ENCODE results near the gene JAKMIP2. TPM values are rescaled to one million over a fixed set of nuclear protein-coding genes. Genes with fewer than 3 reads are reported as not detected.
"Not testable (repeated sequence)": the region's sequence is repeated elsewhere in the genome, so short reads cannot be mapped to it uniquely, and the experiment has no call there.

JAKMIP2 gene
- total RNA-seq, 2 experiments from 2014 or later = 1.3 to 1.9 TPM

DNA sequence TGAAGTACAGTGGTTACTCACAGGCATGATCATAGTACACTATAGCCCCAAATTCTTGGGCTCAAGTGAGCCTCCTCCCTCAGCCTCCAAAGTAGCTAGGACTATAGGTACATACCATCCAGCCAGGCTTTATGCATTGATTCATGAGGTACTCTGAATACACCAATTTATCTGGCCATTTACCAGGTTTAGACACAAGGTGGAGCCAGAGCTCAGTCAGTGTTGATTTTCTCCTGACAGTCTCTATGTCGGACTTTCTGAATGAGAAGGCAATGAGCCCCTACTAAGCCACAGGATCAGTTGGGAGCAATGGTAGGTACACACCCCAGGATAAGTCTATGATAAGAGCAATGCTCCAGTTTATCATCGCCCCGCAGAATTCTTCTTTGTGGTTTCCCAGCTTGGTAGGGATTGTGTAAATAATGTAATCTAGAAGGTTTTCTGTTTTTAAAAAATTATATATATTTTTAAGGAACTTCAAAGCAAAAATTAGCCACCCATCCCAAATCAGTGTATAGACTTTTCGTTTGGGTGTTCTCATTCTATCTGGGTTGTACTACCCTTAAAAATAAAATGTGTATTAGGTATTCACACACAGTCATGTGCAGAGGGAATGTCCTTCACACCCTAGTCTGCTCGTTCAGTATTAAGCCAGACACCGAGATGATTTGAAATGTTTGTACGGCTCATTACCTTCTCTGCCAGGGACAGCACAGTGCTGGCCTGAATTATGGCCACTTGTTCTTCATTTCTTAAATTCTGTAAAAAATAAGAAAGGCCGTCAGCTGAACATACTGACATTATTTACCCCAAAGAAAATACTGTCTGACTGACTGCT lies 154.3 kb downstream of the JAKMIP2 start:
- POLR2A ChIA-PET = no interaction called here
- CTCF ChIA-PET = interaction anchor here (0.7 to 3.1 kb wide), 5 partner anchors 9 to 197 kb away, joined by 3 to 19 read pairs (median 3); no protein-coding TSS in a partner anchor

DNA sequence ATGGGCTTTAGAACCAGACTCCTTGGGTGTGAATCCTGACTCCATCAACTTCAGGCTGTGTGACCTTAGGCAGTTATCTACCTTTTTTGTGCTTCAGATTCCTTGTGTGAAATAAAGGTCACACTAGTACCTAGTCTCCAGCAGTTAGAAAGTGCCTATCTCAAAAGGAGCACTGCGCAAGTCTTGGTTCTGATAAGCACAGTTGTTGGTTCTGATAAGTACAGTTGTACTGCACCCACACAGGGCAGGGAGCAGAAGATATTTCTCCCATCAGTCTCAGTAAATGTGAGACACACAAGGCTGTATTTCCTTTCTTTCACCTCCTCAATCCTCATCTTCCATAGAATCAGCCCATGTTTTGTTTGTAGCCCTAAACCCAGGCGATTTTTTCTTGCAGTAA lies 156.1 kb downstream of the JAKMIP2 start:
- CTCF ChIA-PET = no interaction called here
- POLR2A ChIA-PET = no interaction called here

DNA sequence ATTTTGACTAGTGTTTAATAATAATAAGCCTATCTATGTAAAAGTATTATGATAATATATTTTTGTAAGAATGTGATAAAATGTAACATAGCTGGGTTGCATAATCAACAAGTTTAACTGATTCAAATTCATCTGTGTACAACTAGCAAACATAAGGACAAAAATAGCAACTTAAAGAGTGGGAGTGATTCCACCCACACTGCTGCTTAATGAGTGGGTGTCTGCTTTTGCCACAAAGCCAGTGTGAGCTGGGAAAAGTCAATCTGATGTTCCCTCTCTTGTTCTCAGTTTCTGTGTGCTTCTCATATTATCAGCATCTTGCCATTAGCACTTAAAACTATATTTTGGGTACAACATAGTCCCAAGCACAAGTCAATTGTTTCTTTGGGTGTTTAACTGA lies 161.5 kb downstream of the JAKMIP2 start:
- ChIA-PET POLR2A (no interaction called here), CTCF (interaction anchor here (1.0 kb wide), 1 partner anchor 202 kb away, joined by 4 read pairs; no protein-coding TSS in a partner anchor)

DNA sequence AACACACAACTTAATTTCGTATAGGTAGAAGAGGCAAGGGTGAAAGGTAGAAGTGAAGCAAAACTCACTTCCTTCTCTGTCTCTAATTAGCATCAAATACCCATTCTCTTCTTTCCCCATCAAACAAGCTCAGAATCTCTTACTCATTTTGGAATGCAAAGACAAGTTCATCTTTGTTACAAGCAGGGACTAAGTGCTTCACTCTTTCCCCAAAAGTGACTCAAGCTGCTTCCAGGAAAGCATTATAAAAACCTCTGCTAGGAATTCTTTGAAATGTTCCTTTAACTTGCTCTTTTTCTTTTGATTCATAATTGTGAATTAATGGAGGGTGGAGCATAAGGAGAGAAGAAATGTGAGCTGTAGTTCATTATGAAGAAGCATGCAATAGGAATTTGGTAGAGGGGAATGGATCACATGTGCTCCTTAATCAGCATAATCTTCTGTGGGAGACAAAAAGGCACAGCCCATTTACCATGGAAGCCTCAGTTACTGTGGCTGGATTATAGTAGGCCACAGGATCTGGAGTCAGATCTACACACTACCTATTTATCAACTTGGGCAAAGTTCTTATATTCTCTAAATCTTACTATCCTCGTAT lies 163.1 kb downstream of the JAKMIP2 start:
- POLR2A ChIA-PET = no interaction called here
- CTCF ChIA-PET = interaction anchor here (0.9 kb wide), 1 partner anchor 9 kb away, joined by 3 read pairs; no protein-coding TSS in a partner anchor

DNA sequence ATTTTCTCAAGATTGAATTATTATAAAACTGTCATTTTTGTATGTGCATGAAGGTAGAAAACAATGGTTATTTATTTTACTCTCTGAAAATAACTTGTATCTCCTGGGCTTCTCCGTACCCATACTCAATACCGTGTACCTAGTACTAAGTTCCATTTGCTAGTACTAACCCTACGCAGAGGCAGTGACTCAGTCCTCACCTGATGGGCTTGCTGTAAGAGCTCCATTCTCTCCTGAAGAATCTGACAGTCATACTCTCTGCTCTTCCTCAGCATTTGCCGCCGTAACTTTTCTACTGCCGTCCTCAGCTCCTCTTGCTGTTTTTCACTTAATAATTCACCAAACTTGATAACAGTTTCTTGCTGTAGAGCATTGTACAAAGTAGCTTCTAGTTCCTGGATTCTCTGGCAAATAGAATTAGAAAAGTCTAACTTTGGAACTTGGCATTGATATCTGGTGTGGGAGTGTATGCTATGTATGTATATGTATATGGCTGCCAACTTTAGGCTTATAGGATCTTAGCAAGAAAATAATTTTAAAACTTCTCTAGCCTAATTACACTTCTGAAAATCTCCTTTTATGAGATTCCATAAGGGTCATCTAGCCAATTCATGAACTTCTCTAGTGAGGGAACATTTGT lies 164.7 kb downstream of the JAKMIP2 start:
- CTCF ChIA-PET = no interaction called here
- POLR2A ChIA-PET = no interaction called here

DNA sequence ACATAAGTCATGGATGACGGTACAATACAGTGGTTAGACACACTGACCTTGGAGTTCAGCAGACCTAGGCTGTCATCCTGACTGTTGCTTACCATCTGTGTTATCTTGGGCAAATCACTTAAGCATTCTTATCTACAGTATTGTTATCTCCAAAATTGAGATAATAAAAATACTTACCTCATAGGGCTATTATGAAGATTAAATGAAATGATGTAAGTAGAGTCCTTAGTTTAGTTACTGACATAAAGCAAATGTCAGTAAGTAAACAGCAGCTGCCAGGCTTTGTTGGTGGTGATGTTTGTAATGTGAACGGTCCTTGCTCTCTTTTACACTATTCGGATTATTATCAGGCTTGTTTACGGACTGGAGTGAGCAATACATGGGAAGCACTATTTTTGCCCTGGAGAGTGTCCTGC lies 165.3 kb downstream of the JAKMIP2 start:
- ChIA-PET POLR2A (no interaction called here), CTCF (no interaction called here)

DNA sequence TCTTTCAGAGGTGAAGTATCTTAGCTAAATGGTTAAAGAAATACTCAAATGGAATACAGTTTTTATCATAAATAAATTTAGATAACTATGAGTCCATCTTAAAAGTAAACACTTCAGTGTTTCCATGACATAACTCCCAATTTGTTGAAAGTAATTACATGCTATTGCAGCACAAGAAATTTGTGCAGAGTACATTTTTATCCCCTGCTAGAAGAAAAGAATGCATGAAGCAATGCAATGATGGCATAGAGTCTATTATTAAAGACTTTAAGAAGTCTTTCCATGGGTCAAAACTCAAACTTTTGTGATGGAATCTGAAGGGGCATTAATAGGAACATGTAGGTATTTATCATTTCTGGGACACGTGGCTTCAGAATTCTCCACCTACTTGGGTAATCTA lies 166.1 kb downstream of the JAKMIP2 start:
- CTCF ChIA-PET = no interaction called here

DNA sequence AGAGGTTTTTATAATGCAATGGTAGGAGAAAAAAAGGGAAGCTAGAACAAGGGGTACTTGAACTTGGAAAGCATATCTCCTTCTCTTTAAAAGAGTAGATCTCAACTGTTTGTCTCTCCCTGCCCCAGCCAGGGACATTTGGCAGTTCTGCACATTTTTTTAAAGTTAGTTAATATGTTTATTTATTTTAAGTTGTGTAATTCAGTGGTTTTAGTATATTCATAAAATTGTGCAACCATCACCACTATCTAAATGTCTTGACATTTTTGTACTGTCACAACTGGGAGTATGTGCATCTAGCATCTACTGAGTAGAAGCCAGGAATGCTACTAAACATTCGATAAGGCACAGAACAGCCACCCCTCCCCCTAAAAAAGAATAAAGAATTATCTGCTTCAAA lies 169.2 kb downstream of the JAKMIP2 start:
- ChIA-PET POLR2A (no interaction called here), CTCF (no interaction called here)

More for the DNA sequence above, 166.1 kb downstream of the JAKMIP2 start:
- POLR2A ChIA-PET = no interaction called here

DNA sequence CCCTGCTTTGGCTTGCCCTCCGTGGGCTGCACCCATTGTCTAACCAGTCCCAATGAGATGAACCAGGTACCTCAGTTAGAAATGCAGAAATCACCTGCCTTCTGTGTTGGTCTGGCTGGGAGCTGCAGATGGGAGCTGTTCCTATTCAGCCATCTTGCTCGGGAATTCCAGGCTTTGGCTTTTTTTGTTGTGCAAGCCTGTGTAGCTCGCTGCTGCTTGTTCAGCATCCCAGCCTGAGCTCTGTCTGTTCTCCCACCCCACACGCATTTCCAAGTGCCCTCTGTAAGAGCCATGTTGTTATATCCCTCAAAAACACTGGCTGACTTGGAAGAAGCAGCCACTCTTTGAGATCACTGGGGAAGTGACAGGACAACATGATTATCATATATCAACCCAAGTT lies 171.0 kb downstream of the JAKMIP2 start:
- CTCF ChIA-PET = no interaction called here

DNA sequence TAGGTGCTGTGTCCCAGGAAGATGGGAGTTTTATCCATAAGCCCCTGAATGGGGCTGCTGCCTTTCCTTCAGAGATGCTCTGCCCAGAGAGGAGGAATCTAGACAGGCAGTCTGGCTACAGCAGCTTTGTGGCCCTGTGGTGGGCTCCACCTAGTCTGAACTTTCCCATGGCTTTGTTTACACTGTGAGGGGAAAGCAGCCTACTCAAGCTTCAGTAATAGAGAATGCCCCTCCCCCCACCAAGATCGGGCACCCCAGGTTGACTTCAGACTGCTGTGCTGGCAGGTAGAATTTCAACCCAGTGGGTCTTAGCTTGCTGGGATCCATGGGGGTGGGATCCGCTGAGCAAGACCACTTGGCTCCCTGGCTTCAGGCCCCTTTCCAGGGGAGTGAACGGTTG lies 171.7 kb downstream of the JAKMIP2 start:
- ChIA-PET POLR2A (no interaction called here), CTCF (no interaction called here)

More for the DNA sequence above, 171.0 kb downstream of the JAKMIP2 start:
- POLR2A ChIA-PET = no interaction called here

DNA sequence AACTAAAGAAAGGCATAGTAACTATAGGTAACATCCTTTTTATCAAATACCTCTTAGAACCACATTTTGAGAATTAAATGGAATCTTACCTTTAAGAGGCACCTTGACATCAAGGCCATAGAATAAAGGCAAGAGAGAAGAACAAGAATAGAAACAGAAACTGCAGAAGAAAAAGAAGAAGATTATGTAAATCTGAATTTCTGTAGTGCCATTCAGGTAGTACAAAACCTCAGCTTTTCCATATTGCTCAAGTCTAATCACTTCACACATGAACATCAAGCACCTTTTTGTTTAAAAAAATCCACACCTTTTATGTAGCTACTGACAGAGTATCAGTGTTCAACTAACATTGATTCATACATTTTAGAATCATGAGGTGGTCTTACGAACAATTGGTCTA lies 180.9 kb downstream of the JAKMIP2 start:
- CTCF ChIA-PET = no interaction called here

DNA sequence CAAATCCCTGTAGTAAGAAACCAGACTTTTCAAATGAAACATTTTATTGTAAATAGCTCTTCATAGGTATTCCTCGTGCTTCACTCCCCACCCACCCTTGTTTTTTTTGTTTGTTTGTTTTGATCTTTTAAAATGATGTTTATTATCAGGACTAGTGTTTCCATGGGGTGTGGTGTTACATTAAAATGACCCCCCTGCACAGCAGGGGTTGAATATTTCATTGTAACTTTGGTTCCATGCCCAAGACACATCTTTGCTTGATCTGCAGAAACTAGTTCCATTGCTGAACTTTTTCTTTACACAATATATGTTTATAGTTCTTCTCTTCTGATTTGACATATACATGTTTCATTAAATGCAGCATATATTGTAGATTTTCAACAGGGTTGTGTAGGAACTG lies 191.4 kb downstream of the JAKMIP2 start:
- CTCF ChIA-PET = no interaction called here
- POLR2A ChIA-PET = no interaction called here

More for the DNA sequence above, 180.9 kb downstream of the JAKMIP2 start:
- POLR2A ChIA-PET = no interaction called here

DNA sequence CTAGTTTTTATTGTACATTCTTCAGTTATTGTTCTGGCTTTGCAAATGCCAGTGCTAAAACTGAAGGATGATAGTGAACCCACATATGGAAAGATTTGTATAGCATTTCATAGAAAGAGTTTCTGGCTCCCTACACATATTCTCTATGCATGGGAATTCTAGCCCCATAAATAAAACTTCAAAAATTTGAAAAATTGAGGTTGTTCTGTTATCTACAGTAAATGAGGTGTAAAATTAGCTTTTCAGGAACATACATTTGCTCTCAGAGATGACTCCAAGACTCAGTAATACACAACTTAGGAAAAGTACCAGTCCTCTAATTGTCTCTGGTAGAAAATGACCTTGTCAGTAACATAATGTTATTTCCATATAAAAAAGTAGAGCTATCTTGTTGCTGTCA lies 192.4 kb downstream of the JAKMIP2 start:
- ChIA-PET CTCF (no interaction called here), POLR2A (no interaction called here)

DNA sequence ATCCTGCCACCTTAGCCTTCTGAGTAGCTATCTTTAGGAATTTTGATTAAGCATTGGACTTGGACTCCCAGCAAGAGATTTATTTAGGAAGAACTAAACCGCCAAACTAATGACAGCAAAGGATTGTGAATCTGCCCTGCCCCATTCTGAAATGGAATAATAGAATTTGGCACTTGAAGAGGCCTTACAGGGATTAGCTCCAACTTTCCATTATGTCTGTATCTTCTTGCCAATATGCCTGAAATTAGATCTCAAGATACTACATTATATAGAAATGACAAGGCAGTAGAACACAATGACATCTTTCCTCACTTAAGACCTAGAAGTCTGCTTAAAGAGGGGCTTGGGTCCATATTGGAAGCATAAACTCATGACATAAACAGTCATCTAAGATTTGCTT lies 195.7 kb downstream of the JAKMIP2 start:
- CTCF ChIA-PET = no interaction called here
- POLR2A ChIA-PET = no interaction called here

DNA sequence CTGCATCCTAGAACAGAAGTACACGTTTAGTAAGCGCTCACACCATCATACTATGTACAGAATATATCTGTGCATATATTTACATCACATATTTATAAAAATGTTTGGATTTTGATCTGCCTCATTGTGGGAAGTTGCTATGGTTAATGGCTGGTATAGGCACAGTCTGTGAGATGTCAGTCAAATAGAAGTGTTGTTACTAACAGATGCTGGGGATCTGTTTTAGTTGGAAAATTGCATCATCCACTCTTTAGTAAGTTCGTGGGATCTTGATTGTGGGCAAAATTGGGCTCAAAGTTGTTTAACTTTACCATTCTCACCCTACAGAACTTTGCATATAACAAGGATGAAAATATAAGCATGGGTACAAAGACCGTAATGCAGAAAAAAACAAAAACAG lies 196.3 kb downstream of the JAKMIP2 start:
- POLR2A ChIA-PET = no interaction called here
- CTCF ChIA-PET = no interaction called here

DNA sequence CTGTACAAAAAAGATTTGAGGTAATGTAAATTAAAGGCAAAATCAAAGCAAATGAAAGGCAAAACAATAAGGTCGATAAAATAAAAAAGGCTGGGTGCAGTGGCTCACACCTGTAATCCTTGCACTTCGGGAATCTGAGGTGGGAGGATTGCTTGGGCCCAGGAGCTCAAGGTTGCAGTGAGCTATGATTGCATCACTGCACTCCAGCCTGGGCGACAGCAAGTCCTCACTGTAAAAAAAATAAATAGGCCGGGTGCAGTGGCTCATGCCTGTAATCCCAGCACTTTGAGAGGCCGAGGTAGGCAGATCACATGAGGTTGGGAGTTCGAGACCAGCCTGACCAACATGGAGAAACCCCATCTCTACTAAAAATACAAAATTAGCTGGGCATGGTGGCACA lies 200.3 kb downstream of the JAKMIP2 start:
- CTCF ChIA-PET, POLR2A ChIA-PET: not testable (repeated sequence)

DNA sequence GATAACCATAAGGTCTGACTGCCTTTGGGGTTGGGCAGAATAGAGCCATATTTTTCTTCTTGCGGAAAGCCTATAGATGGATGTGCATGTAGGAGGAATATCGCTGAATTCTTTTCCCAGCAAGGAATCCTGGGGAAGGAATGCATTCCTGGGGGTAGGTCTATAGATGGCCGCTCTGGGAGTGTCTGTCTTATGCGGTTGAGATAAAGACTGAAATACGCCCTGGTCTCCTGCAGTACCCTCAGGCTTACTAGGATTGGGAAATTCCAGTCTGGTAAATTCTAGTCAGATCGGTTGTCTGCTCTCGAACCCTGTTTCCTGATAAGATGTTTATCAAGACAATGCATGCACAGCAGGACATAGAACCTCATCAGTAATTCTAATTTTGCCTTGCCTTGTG lies 202.1 kb downstream of the JAKMIP2 start:
- CTCF ChIA-PET = not testable (repeated sequence)

DNA sequence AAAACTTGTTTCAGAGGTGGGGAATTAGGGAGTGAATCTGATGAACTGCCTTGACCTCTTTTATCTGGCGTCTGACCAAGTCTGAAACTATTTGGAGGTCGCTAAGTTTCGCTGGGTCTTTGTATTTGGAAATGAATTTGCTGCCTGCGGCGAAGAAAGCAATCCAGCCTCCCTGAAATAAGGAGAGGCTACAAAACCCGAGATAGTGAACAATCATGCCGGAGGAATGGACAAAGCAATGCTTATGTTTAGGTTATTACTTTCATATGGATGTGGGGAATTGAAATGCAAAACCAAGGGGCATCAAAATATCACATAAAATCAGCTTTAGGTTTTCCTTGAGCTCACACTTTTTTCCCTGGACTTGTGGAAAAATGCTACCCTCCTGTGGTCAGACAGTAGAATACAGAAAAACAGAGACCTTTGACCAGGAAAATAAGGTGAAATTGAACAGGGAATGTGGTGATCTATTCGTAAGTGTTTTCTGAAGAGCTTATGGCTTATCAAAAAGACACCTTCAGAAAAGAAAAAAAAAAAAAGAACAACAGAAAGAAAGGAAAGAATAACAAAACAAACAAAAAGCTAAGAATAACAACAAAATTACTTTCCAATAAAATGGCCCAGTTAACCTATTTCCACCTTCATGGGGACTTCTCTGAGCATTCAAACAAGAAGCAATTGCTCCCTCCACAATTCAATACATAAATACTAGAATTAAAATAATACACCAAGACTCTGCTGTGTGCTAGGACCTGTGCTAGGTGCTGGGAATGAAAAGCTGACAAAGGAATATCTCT lies 204.1 kb downstream of the JAKMIP2 start:
- ChIA-PET POLR2A (no interaction called here), CTCF (interaction anchor here (0.6 kb wide), 1 partner anchor 163 kb away, joined by 3 read pairs; no protein-coding TSS in a partner anchor)

More for the DNA sequence above, 202.1 kb downstream of the JAKMIP2 start:
- POLR2A ChIA-PET = not testable (repeated sequence)

DNA sequence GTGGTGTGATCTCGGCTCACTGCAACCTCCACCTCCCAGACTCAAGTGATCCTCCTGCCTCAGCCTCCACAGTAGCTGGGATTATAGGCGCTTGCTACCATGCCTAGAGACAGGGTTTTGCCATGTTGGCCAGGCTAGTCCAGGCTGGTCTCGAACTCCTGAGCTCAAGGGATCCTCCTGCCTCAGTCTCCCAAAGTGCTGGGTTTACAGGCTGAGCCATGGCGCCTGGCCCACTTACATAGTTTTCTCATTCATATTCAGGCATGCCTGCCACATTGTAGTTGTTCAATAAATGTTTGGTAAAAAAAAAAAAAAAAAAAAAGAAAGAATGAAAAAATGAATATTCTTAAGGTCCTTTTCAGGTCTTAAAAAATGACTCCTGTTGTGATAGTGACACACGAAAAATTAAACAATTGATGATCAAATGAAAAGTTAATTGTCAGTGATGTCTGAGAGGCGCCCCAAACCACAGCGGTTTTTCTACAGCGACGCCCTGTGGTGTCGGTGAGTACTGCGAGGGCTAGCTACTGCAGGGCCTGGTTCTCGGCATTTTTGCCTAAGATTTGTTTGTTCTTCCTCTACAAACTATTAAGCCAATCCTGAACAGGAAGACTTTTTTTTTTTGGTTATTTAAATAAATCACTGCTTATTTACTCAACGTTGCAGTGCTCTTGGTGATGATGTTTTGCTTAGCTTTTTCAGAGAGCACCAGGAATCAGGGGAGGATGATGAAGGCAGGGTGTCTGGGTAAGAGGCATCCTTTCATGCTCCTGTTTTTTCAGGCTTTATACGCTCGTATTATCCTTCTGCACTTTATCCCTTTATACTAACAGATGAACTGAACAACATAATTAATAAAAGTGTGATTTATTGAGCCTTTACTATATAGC lies 205.6 kb downstream of the JAKMIP2 start:
- POLR2A ChIA-PET = interaction anchor here (0.7 kb wide), 1 partner anchor 17 kb away, joined by 4 read pairs; no protein-coding TSS in a partner anchor
- CTCF ChIA-PET = interaction anchor here (0.7 kb wide), 1 partner anchor 146 kb away, joined by 3 read pairs; no protein-coding TSS in a partner anchor

Data from activated CD8-positive, alpha-beta memory T cell treated with anti-CD3 and anti-CD28 coated beads for 36 hours (primary cell).